ENCODE results near the gene ALDH1L1.

Gene ALDH1L1

DNA sequence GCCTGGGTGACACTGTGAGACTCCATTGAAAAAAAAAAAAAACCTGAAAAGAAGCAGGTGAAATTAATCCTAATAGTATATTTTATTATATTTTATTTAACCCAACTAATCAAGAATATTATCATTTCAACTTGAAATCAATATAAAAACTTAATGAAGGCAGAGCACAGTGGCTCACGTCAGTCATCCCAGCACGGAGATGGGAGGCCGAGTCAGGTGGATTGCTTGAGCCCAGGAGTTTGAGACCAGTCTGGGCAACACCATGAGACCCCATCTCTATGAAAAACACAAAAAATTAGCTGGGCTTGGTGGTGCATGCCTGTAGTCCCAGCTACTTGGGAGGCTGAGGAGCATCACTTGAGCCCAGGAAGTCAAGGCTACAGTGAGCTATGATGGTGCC is 63.2 kb downstream of the ALDH1L1 start:
- no peak for DNase-seq

DNA sequence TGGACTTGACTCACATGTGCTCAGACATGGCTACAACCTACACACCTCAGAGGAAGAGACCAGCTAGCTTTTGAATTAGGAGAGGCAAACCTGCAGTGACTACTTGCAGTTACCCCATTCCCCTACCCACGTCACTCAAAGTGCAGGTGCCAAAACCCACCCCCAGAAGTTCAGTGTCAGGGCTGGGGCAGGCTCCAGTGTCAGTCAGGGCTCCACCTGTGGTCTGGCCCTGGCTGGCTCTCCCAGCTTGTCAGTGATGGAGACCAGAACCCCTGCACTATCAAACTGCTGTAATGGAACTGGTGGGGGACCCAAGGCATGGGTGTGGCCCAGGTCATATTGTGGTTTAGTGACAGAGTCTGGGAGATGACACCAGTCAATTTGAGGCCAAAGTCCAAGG is 63.9 kb downstream of the ALDH1L1 start:
- no peak for DNase-seq

DNA sequence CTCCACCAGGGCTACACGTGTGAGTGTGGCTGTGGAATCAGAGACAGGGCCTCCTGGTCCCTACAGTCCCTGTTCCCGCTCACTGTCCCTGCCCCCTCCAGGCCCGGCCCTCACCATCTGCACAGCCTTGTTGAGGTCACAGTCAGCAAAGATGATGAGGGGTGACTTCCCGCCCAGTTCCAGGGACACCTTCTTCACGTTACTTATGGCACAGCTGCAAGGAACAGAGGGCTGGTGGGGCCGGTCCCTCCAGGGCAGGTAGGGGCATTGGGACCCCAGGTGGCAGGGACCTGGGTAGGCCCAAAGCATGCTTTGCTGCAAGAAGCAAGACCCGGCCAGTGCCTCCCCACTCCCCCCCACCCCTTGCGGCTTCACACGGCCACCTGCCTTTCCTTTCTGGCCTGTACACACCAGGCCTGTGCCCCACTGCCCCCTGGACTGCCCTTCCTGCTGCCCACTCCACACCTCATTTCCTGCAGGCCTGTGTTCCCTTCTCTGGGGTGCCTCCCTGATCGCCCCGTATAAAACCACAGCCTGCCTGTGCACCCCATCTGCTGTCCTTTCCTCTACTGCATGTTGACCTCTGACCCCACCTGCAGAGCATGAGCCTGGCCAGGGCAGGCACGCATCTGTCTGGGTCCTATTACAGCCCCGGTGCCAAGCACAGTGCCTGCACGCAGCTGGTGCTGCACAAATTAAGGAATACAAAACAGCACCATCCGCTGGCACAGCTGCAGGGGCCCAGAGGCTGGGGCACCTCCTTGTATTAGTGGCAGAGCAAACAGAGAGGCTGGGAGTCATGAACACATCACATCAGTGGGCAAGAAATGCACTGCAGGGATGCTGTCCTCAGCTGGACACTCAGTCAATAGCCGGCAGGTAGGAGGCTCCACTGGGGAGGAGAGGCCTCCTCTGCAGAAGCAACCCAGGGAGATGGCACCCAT is 65.7 kb downstream of the ALDH1L1 start:
- no peak for DNase-seq

DNA sequence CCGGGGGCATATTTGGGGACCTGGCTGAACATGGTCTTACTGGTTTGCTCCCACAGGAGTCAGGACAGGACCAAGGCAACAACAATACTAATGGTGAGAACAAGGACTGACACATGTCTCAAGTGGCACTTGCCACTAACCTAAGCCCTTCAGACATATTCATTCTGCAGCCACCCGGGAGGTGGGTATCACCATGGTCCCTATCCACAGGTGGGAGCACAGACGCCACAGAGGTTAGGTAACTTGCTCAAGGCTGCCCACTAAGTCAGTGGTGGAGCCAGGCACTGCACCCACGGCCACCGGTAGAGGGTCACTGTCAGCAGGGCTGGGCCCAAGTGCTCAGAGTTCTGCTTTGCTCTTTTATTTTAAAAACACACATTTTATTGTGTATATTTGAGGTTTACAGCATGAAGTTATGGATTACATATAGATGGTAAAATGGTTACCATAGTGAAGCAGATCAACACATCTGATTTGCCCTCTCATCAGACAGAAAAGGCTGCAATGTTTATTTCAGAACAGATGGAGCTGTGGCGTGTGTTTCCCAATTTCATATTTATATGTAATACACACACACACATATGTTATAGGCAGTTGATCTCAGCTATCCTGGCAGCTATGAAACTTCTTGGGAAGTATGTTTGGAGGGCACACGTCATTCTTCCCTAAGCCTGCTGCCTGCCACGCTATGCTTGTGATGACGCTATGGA is 66.5 kb downstream of the ALDH1L1 start:
- no peak for DNase-seq

DNA sequence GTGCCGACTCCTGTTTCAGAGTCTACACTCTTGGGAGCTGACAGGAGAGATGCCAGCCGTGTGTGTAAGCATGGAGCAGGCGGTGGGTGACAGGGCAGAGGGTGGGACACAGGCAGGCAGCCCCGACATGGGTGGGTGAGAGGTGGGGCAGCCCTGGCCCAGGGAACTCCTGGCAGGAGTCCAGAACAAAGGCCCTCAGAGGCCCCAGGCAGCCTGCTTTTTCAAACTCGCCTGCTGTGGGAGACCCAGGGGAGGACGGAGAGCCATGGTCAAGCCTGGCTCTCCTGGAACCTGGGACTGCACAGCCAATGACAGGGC is 67.2 kb downstream of the ALDH1L1 start:
- no peak for DNase-seq

DNA sequence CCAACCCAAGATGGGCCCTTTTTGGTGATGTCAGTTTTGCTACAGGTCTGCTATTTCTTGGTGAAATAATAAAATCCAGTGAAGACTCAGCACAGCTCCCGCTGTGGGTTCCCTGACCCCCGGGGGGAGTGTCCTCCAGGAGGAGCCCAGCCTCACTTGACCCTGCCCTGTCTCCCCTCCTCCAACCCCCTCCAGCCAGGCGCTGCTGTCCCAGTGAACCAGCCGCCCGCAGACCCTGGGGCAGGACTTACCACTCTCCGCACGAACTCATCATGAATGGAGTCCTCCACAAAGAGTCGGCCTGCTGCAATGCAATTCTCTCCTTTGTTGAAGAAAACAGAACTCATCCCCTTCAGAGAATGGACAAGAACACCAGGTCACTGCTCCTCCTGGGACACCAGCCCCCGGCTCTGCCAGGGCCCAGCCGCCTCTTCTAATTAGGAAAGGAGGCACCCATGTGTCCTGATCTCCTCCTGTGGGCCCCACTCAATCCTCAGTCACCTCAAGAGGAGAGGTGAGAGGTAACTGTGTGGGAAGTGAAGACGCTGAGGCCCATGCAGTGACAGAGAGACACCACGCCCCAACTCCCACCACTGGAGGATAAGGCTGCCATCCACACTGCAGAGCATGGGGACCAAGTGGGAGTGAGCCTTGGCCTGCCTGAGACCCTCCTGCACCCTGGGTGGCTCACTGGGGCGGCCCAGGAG is 67.7 kb downstream of the ALDH1L1 start:
- DNase-seq, result no peak

DNA sequence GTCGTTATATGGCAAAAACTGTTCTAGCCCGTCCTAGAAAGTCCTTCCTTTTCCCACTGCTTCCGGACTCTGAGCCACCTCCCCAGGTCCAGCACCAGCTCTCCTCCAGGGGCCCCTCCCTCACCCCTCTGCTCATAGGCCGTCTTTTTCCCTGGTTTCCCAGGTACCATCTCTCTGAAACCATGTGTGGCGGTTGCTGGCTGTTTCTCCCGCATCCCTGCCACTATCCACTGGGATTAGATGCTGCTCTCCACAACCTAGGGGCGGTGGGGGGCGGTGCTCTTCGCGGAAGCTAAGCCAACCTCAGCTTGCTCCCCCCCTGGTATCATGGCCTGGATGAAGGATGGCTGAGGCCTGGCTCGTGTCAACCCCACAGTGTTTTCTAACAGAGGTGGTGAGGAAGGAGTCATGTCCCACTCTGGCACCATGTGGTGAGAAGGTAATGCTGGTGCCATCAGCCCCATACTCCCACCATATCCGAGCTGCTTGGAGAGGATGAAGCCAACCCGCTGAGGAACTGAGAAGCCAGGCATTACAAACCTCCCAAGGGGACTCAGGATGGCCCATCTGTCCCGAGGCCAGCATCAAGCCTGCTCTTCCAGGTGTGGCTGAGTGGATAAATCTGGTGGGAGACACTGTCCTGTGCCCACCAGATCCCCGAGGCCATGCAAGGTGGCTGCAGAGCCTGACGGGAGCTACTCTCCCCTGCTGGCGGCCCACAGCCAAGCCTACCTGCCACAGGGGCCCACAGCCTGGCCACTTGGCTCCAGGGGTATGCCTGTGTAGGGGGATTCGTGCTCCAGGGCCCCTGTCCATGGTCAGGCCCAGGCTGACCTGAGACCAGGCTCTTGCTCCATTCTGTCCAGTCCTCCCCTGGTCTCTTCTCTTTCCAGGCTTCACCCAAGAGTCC is 68.6 kb downstream of the ALDH1L1 start:
- no peak for DNase-seq

DNA sequence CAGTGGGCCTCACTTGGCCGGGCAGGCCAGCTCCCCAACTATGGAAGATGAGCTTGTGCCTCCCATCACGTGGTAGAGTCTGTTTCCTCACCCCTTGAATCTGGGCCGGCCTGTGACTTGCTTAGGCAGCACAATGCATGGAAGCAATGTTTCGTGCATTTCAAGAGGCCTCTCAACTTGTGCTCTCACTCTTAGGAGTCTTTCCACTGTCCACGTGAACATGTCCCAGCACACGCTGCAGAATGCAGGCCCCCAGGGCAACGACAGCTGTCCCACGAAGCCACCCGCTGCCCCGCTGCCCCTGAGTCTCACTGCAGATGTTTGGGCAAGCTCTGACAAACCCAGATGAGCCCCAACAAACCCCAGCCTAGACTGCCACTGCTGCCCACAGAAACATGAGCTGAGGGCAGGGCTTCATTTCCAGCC is 69.2 kb downstream of the ALDH1L1 start:
- no peak for DNase-seq

DNA sequence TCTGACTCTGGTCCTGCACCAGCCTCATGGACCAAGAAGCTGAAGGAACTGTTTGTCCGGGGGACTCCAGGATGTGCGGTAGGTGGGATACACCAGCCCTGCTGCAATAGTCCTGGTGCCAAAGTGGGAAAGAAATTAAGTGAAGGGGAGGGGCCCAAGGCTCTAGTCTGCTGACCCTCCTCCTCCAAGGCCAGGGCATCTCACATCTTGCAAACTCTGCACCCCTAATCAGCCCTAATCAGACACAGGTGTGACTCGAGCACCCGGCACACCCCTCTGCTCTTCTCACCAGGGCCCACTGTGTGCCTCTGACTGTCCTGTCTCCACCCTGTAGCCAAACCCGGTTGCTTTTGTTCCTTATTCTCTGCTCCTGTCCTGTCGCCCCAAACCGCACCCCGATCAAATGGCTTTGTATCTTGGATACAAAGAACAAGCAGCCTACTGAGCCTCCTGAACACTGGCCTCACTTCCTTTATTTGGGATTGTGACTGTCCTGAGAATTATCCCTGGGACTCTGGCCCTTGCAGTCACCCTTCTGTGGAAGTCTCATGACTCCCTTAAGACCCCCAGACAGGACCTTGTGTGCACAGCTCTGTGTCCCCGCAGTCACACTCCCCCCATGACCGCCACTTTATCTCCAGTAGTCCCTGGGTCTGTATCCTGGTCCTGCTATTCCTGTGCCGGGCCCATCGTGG is 69.8 kb downstream of the ALDH1L1 start:
- no peak for DNase-seq

DNA sequence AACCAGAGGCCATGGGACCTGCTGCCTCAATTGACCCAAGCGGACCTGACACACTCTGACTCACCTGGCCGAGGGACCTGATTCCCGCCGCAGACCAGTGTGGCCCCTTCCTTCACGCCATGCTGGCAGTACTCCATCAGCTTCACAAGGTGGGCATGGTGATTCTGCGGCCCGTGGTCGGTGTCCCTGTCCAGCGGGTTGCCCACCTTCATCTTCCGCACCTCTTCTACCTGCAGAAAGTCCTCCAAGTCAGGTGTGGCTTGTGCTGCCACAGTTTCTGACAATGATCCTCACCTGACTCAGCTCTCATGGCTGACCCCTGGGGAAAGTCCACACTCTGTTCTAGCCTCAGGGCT is 70.5 kb downstream of the ALDH1L1 start:
- DNase-seq, result no peak

DNA sequence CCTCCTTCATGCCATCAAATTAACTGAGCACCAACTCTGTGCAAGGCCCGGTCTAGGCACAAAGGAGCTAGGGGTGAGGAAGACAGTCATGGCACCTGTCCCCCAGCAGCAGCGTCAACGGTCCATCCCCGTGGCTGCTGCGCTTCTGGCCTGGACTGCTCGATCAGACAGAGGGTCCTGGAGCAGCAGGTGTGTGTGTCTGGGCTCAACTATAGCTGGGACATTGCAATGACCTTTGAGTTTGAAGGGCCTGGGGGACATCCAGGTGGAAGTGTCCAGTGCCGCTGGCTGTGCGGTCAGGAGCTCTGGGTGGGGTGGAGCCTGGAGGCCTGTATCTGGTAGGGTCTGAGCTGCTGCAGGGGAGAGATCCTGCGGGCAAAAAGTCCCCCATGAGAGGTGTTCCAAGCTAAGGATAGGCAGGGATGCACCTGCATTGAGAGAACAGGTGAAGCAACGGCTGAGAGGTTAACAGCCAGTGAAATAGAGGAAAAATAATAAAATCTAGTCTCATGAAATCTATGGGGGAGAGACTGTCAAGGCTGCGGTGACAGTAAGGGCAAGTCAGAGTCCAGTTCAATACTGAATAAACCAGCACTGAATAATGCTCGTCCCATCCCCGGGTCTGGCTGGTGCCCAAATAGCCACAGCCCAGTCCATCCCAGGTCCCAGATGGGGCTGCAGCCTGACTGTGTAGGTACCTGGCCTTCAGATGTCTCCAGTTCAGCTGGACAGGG is 71.1 kb downstream of the ALDH1L1 start:
- no peak for DNase-seq

DNA sequence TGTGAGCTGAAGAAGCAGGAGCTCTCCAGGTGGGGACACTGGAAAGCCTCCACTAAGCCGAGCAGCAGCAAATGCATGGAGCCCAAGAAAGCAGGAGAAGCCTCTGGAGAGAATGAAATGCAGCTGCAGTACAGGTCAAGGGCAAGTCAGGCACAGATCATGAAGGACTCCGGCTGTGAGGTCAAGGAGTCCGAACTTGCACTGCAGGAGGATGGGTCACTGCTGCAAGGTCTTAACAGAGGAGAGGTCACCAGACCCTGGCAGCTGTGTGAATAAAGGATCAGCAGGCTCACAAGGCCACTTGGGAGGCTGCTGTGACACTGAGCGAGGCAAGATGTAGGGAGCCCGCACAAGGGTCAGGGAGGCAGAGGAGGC is 71.7 kb downstream of the ALDH1L1 start:
- no peak for DNase-seq

DNA sequence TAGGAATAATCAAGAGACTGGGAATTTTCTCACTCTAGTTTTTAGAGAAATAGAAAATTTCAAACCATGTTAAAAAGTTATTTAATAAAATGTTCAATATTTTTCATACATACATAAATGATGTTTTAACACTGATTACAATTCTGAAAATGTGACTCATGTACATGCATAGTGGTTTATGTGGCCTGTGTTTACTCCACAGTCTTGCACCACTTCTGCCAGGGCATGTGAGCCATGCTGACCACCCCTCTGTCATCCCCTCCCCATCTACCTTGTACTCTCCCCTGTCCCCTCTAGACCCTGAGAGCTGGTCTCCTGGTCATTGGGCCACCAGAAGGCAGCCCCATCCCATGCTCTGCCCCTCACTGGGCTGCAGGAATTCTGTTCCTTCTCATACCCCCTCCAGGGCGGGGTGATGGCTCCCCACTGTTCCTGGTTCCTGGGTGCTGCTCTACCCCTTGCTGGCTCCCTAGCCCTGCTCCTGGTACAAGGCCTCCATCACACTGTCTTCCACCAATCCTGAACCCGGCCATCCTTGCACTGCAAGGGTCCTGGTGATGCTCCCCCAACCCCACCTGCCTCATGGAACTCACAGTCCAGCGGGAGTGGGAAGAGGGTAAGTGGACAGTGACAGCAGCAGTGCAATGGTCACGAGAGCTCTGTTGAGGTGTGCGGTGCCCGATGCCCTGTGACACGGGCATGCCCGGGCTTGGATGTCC is 72.3 kb downstream of the ALDH1L1 start:
- no peak for DNase-seq

DNA sequence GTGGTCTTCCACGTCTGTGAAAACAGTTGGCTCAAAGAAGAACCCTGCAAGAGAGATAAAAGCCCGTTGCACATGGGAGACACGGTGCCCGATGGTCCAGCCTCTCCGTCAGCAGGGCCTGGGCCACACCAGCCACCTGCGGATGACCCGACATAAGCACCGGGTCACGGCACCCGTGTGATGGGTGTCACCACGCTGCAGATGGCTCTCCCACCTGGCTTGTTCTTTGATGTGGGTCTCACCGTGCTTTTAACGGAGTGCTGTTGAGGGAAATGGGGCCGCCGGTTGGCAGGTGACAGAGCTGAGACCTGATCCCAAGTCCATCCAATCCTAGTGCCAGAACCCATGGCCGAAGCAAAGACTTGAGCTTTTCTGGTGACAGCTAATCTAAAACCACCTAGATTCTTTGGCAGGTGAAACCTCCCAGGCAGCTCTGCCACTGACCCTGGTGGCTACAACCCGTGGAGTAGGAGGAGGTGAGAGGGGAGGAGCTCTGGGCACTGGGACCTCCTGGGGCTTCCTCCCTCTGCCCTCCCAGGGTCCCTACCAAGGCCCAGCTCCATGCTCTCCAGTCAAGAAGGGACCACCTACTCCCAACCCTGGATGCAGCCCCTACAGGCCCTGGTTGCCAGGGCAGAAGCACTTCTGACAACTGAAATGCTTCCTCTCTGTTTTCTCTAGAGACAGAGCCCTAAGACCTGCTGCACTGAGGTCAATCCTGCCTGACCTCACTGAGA is 73.0 kb downstream of the ALDH1L1 start:
- DNase-seq, result no peak

DNA sequence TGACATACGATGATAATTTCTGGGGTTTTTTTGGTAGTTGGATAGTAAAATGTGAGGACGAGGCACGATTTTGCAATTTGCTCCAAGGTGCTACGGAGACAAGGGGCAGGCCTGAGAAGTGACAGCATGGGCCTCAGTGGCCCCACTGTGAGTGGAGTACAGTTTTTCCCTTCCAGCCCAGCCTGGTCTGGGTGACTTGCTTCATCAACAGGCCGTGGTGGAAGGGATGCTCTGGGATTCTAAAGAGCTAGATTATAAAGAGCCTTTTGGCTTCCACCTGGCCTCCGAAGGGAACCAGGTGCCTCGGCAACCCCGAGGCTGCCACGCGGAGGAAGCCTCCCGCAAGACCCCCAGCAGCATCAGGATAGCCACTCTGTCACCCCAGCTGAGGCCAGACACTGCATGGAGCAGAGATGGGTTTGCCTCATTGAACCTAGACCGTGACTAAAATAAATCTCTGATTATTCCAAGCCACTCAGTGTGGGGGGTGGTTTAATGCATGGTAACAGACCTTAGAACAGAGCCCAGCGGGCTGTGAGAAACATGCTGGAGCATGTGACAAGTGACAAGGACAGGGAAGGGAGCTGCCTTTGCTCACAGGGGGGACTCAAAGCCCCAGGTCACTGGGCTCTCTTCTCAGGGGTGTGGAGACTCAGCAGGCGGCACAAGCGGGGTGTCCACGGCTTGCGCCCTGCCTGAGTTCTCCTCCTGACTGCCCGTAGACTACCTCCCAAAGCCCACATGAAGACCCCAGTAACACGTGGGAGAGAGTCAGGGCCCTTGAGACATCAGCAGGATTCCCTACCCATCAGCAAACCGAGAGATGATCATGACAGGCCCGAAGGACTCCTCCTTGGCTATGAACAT is 73.8 kb downstream of the ALDH1L1 start:
- no peak for DNase-seq

DNA sequence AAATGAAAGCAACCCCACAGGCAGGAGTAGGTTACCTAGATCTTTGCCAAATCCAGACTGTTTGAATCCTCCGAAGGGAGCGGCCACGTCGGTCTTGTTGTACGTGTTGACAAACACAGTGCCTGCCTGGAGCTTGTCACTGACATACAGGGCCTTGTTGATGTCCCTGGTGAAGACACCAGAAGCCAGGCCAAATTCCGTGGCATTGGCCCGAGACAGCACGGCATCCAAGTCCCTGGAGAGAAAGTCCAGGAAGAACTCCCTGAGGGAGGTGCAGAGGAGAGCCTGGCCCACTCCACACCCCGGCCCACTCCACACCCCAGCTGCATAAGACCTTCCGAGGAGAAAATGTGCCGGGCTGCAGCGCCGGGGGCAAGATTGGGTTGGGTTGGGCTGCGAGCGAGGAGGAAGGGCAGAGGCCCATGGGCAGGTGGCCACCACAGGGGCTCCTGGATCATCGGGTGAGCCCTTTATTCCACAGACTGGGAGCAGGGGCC is 74.6 kb downstream of the ALDH1L1 start:
- no peak for DNase-seq

DNA sequence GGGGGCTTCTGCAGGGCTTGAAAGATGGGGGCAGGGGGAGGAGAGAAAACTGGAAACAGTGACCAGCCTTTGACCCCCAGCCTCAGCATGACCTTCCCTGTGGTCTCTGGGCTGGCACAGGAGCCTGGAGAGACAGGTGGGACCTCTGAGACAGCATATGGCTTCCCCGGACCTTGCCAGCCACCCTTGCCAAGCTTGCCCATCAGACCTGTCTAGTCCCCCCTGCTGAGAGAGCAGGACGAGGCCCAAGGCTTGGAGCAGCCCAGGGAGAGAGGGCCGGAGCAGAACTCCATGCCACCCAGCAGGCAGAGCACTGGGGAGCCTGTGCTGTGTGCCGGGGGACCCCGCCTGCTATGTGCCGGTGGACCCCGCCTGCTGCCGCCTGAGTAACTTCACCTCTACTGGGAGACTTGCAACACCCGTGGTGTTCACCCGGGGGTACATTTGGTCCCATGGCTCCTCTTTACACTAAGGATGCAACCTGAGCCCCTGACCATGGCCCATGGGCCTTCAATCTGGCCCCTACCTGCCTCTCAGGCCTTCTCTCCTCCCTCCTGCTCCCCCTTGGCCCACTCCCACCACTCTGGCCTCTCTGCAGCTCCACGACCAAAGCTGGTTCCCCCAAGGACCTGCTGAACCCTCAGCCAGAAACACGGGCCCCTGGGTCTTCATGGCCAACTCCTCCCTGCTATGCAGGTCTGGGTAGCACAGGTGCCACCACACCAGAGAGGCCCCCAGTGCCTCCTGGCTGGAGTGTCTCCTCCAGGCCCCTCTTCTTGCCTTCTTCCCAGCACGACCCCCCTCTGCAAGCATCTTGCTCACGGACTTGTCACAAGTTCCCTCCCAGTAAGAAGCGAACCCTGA is 75.4 kb downstream of the ALDH1L1 start:
- DNase-seq, result no peak
